HG02970 (cell line): Measurements from ENCODE around the gene SULF2.

Experiments
- ATAC-seq: cut with Tn5 transposase; IDR thresholded peaks from one replicate; pipeline ENCODE4 v1.9.1; 2021; ENCODE audit warnings: mild to moderate bottlenecking, moderate library complexity, moderate number of reproducible peaks; ENCODE audit not compliant: unreplicated experiment, low FRiP score

Gene SULF2

GRCh38 chr20:47719625-47720024, 65.7 kb downstream of the SULF2 start:
- ATAC-seq, result no peak

- ATAC-seq, result no peak
Observed at GRCh38 chr20:47719211-47719610, 66.1 kb downstream of the SULF2 start.

DNA sequence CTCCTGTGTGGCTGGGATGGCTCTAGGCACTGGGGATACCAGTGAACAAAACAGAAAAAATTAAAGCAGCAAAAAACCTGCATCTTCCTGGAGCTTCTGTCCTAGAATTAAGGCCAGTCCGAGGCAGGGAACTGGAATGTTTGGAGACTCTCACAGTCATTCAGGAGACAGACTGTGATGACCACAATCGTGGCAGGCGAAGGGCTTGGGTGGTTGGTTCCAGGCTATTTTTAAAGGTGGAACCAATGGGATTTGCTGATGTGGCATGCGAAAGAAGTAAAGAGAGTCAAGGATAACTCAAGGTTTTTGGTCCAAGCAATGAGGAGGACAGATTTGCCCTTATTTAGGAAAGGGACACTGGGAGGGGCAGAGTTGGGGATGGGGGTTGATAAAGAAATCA, 66.9 kb downstream of the SULF2 start:
- ATAC-seq, result no peak

DNA sequence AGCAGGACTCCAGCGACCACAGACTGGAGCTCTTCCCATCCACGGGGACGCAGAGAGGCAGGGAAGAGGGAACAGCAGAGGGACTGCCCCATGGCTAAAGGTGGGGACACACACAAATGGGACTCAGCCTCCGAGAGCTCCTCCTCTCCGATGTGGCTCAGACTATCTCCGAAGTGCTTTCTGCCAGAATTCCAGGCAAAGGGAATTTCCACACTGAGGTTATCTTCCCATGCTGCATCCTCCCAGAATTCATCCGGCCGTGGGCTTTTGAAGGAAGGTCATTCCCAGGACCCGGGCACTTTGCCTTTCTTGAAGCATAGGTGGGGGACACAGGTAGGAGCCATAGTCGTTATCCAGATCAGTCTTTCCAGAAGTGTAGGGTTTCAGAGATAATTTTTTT, 67.9 kb downstream of the SULF2 start:
- no peak for ATAC-seq

DNA sequence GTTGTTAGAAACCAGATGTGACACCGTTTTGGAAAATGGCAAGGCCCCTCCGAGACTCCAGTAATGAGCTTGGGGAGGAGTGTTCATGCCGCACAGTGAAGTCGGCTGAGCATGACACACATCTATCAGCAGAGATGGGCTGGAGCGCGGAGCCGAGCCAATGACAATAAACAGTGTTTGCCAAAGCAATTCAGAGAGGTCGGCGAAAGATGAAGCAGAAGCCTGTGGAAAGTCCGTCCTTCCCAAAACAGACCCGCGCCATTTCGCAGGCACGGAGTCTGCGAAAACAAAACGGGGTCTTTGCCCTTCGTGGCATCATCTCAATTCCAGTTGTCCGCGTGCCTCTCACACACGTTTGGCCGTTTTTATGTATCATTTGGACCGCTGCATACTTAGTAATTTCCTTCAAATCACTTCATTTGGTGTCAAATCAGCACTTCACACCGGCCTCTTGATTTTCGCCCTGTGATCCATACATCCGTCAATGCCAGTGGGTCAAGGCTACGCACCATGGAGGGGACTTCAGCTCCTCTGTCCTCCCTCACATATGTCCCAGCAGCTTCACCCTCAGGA, 71.3 kb downstream of the SULF2 start:
- no peak for ATAC-seq

DNA sequence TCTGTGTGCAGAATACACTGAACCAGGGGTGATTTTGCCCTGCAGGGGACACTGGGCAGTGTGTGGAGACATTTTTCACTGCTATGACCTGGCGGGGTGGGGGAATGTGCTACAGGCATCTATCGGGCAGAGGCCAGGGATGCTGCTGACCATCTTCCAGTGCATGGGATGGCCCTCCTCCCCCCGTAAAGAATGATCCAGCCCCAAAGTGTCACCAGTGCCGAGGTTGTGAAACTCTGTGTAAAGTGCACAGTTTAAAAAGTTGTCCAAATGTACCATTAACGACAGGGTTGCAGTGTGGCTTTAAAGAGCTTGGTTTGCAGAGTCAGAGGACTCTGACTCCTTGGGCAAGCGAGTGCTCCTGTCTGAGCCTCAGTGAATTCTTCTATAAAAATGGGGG, 72.1 kb downstream of the SULF2 start:
- ATAC-seq, result no peak

- no peak for ATAC-seq
Observed at GRCh38 chr20:47711046-47711752, 74.1 kb downstream of the SULF2 start.

DNA sequence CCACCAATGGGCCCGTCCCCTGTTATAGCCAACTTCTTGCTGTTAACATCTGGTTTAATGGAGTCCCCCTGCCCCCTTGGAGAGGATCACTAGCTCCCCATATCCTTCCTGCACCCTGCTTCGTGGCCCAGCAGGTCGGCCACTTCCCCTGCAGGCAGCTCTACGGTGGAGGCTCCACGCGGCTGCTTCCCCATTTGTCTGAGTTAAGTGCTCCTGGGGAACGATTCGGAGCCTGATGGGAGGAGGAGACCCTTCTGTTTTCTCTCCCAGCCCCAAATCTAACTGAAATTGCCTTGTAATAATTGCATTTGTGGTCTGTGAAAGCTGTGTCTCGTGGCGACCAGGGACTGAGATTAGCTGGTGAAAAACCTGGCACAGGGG, 74.6 kb downstream of the SULF2 start:
- no peak for ATAC-seq

- ATAC-seq, result no peak
Observed at GRCh38 chr20:47708953-47709833, 76.1 kb downstream of the SULF2 start.

DNA sequence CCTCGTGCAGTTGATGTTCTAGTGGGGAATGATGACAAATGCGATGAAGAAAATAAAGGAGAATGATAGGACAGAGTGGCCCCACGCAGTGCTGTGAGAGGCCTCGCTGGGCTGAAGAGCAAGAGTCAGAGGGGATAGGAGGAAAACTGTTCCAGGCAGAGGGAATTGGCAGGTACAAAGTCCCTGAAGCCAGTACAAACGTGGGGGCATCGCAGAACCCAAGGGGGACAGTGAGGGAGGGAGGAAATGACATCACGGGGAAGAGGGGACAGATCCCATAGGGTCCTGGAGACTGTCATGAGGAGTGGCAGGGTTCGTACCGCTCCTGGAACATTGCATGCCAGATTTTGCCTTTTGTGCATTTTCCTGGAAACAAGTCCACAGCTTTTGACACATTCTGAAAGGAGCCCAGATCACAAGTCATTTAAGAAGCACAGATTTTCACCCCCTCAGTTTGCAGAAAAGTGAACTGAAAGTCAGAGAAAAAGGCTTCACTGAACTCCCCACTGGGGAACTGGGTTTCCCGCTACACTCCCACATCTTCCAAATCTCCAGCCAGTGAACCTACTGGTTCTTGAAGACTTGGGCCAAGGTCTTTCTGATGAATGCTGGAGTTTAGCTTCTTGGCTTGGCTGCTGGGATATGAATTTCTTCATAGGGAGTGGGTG, 77.0 kb downstream of the SULF2 start:
- no peak for ATAC-seq

GRCh38 chr20:47706345-47706744, 78.9 kb downstream of the SULF2 start:
- no peak for ATAC-seq

DNA sequence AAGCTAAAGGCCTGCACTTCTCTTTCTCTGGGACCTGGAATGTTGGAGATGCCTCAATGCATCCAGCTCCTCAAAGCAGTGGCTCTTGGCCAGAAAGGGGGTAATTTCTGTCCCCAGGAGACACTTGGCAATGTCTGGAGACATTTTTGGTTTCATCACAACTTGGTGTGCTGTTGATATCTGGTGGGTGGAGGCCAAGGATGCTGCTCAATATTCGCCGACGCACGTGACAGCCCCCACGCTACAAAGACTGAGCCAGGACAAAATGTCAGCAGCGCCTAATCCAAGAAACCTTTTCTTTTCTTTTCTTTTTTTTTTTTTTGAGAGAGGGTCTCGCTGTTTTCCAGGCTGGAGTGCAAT, 79.8 kb downstream of the SULF2 start:
- no peak for ATAC-seq

DNA sequence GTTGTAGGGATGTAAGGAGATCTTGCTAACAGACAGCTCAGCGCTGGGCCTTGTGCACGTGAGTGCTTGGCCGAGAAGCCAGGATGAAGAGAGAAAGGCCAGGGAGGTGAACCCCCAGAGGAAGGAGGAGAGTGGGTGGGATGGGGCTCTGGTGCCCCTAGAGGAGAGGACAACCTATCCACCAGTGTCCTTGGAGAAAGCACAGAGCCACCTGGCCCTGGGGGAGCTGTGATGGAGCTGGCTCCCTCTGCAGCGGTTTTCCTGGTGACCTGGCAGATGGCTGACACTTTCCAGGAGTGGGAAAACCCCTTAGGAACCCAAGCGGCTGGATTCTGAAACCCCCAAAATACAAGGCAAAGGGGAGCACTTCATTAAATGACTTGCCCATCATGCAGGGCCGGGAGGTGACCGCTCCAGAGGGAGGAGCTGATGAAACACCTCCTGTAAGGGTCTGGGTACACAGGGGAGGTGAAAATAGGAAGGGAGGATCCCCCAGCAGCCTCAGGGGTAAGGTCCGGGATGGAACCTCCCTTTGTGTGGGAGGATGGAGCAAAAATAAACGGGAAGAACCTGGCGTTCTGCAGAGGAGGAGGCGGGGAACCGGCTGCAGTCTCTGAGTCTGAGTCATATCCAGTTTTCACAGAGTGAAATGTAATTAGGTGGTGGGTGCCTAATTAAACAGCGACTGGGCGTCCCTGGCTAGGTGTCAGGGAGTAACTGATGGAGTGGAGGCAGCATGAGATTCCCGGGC, 80.4 kb downstream of the SULF2 start:
- no peak for ATAC-seq

DNA sequence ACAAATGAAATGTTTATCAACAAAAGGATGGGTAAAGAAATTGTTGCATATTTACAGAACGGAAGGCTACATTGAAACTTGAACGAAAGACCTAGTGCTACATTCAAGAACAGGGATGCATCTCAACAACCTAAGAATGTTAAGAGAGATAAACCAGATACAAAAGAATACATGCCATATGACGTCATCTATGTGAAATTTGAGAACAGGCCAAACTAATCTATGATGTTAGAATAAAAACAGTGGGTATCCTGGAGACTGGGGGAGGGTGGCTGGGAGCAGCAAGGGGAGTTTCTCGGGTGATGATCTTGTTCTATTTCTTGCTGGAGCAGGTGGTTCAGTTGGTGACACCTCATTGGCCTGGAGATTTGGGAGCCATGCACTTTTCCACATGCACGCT, 81.5 kb downstream of the SULF2 start:
- no peak for ATAC-seq

GRCh38 chr20:47701612-47702011, 83.7 kb downstream of the SULF2 start:
- no peak for ATAC-seq

GRCh38 chr20:47700327-47700726, 85.0 kb downstream of the SULF2 start:
- no peak for ATAC-seq

- ATAC-seq, result no peak
Observed at GRCh38 chr20:47699818-47700217, 85.5 kb downstream of the SULF2 start.

DNA sequence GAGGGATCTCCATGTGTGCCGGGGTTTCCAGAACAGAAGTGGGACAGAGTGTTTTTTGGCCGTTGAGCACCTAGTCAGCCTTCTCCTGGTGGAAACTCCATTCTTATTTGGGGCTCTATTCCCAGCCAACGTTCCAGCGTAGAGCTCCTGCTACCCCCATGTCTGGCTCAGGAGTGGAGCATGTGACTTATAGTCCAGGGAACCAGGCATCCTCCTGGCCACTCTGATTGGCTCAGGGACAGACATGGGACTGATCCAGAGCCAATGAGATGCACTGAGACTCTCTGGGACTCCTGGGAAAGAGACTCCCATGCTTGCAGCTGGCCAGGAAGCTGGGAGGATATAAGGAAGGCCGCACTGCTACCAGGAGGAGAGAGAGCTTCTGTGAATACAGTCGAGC, 87.1 kb downstream of the SULF2 start:
- no peak for ATAC-seq

DNA sequence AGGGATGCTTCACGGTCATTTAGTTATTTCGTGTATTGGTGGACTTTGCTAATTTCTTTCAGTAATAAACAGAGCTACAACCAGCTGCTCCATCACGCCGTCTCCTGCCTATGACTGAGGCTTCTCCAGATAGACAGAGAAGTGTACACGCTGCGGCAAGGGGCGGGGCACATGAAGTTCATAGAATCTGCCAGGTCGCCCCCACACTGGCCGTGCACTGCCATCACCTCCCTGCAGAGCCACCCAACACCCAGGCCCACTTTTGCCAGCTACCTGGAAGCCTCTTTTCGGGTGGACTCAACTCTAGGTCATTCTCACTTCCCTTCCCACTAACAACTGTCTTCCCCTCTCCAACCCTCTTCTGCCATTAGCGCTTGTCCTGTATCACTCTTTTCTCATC, 88.4 kb downstream of the SULF2 start:
- no peak for ATAC-seq

DNA sequence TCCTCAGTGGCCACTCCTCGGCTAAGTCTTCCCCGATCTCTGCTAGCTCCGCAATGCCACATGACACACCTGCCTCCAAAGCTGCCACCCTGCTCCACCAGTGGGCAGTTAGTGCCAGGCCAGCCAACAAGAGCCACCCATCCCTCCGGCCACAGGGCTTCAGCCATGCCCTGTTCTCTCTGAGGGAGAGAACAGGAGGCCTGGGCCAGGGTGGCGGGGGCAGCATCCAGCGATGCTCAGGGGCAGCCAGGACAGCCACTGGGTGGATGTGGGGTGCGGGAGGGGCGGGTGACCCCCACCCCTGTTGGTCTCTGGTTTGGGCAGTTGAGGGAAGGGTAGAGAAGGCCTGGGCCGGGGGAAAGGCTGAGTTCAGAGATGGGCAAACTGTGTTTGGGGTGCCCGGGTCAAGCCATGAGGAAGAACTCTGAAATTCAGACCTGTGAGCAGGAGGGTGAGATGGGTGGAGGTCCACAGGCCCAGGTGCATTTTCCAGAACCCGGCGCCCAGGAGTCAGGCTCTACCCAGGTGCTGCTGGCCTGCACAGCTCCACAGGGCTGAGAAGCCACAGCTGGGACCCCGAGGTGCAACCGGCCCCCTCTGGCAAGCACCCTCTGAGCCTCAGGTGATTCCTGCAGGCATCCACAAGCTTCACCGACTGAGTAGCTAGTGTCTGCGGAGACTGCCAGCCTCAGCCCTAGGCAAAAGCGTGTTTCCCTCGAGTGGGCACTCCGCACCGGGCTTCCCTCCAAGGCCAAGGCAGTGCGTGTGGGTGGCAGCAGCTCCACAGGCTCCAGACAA, 91.1 kb downstream of the SULF2 start:
- no peak for ATAC-seq
